ENCODE data around the gene STAT1. TPM values are rescaled to one million over a fixed set of nuclear protein-coding genes. Genes with fewer than 3 reads are reported as not detected.
A peak's percentile ranks its signal among the peaks of the same experiment; 100 is the strongest.
"Not testable (repeated sequence)": the region's sequence is repeated elsewhere in the genome, so short reads cannot be mapped to it uniquely, and the experiment has no call there.

STAT1 gene
- total RNA-seq, 2 experiments from 2014 or later: 56.6 to 57.8 TPM

DNA sequence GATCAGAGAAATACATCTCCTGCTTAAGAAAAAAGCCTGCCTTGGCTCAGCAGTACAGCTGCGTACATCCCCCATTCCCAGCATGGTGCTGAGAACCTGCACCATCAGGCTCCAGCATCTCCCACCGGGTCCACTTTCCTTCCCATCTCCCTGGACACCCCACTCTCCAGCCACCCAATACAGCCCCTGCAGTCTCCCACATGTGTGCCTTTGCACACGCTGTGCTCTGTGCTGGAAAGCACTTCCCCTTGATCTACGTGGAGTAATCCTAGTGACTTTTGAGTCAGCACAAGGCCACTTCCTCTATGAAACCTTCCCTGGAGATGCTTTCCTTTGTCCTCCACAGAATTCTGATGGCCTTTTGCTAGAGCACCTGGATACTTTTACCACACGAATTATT, 17.0 kb downstream of the STAT1 start:
- H3K27me3 Mint-ChIP-seq: no peaks in the 10 kb centered on the region
- no peaks in the 10 kb centered on the region for H3K27me3 ChIP-seq (ENCODE audit: control insufficient read depth in 1 of 2, insufficient read depth in 2 of 2, low read length in 2 of 2)
- H3K4me1 ChIP-seq (ENCODE audit: insufficient read depth, low read length): peaks cover 18% of the 10 kb centered on the region
- H3K36me3 ChIP-seq (ENCODE audit: insufficient read depth, low read length): peaks cover 98% of the 10 kb centered on the region
- DNase-seq (peak in 1 of 14 experiments; percentile 22), ATAC-seq (ENCODE audit: poor library complexity) (no peak)
- ChIA-PET CTCF (interaction anchor here (1.0 to 1.4 kb wide), 5 partner anchors 14 to 38 kb away, joined by 3 to 7 read pairs (median 3); partner anchors contain the start of gene STAT1), POLR2A (interaction anchor here (0.9 to 1.2 kb wide), 2 partner anchors 9 to 36 kb away, joined by 3 to 4 read pairs; no protein-coding TSS in a partner anchor)
- intact Hi-C loops (cut with DNase I, micrococcal nuclease): loop anchor here (1.0 to 2.0 kb wide), 2 partner anchors 33 to 34 kb away; no protein-coding TSS in a partner anchor
- H3K27ac Mint-ChIP-seq: peak overlapping the region; percentile 50
- H3K4me3 Mint-ChIP-seq: no peak overlapping the region
- no peak overlapping the region for H3K4me3 ChIP-seq (ENCODE audit: low read length)
- H3K9me3 Mint-ChIP-seq: no peaks in the 10 kb centered on the region
- H3K4me1 Mint-ChIP-seq (ENCODE audit: low read depth): peaks cover 51% of the 10 kb centered on the region
- H3K36me3 Mint-ChIP-seq (ENCODE audit: low read depth): peaks cover 98% of the 10 kb centered on the region
- TF ChIP-seq, protein P1, sequence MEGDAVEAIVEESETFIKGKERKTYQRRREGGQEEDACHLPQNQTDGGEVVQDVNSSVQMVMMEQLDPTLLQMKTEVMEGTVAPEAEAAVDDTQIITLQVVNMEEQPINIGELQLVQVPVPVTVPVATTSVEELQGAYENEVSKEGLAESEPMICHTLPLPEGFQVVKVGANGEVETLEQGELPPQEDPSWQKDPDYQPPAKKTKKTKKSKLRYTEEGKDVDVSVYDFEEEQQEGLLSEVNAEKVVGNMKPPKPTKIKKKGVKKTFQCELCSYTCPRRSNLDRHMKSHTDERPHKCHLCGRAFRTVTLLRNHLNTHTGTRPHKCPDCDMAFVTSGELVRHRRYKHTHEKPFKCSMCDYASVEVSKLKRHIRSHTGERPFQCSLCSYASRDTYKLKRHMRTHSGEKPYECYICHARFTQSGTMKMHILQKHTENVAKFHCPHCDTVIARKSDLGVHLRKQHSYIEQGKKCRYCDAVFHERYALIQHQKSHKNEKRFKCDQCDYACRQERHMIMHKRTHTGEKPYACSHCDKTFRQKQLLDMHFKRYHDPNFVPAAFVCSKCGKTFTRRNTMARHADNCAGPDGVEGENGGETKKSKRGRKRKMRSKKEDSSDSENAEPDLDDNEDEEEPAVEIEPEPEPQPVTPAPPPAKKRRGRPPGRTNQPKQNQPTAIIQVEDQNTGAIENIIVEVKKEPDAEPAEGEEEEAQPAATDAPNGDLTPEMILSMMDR (IDR thresholded peaks at IDR 0.05): no peak
- H3K27ac ChIP-seq (ENCODE audit: low read depth in 1 of 2, low read length in 2 of 2): peak overlapping the region; percentile 14 to 22
- H3K9me3 ChIP-seq (ENCODE audit: control insufficient read depth in 1 of 2, insufficient read depth in 1 of 2, low read length in 2 of 2): no peaks in the 10 kb centered on the region

DNA sequence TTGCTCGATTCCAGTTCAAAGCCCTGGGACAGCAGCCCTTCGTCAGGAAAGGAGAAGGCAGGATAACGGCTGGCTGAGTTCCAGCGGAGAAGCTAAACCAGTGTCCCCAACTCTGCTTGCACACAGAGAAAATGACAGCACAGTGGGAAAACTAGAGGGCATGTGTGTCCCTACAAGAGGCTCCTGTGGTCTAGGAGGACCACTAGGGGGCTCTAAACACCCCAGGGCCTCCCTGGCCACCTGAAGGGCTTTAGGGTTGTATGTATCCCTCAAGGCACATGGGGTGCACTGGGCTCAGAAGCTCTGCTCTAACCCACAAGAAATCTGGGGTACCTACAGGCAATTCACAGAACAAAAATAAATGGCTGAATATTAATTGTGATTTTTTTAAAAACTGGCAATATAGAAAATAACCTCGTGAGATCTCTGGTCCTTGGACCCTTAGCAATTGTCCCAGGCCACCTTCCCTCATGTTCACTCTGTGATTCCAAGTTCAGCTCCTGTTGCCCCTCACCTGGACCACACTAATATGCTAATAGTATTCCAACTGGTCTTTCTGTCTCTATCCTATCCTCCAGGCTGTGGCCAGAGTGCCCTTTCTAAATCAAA, 17.5 kb downstream of the STAT1 start:
- TF ChIP-seq, protein P1 (IDR thresholded peaks at IDR 0.05): peak; percentile 67
- Mint-ChIP-seq H3K4me1 (ENCODE audit: low read depth) (peaks cover 46% of the 10 kb centered on the region), H3K36me3 (ENCODE audit: low read depth) (peaks cover 98% of the 10 kb centered on the region), H3K27me3 (no peaks in the 10 kb centered on the region), H3K9me3 (no peaks in the 10 kb centered on the region), H3K27ac (peak overlapping the region; percentile 50), H3K4me3 (no peak overlapping the region)
- ChIA-PET CTCF (interaction anchor here (1.1 to 1.4 kb wide), 4 partner anchors 13 to 30 kb away, joined by 3 to 7 read pairs (median 4); partner anchors contain the start of gene STAT1), POLR2A (interaction anchor here (0.9 to 1.2 kb wide), 2 partner anchors 9 to 35 kb away, joined by 3 to 4 read pairs; no protein-coding TSS in a partner anchor)
- intact Hi-C loops (cut with DNase I, micrococcal nuclease): loop anchor here (1.0 to 2.0 kb wide), 2 partner anchors 34 kb away; no protein-coding TSS in a partner anchor
- Histone ChIP-seq H3K4me3 (ENCODE audit: low read length) (no peak overlapping the region), H3K4me1 (ENCODE audit: insufficient read depth, low read length) (peaks cover 18% of the 10 kb centered on the region), H3K27ac (ENCODE audit: low read depth in 1 of 2, low read length in 2 of 2) (peak overlapping the region in 1 of 2 donors; percentile 22), H3K36me3 (ENCODE audit: insufficient read depth, low read length) (peaks cover 98% of the 10 kb centered on the region), H3K27me3 (ENCODE audit: control insufficient read depth in 1 of 2, insufficient read depth in 2 of 2, low read length in 2 of 2) (no peaks in the 10 kb centered on the region), H3K9me3 (ENCODE audit: control insufficient read depth in 1 of 2, insufficient read depth in 1 of 2, low read length in 2 of 2) (no peaks in the 10 kb centered on the region)
- DNase-seq: peak in 8 of 14 experiments; percentile 19 to 76 (median 44)
- ATAC-seq (ENCODE audit: poor library complexity): peak; percentile 92

DNA sequence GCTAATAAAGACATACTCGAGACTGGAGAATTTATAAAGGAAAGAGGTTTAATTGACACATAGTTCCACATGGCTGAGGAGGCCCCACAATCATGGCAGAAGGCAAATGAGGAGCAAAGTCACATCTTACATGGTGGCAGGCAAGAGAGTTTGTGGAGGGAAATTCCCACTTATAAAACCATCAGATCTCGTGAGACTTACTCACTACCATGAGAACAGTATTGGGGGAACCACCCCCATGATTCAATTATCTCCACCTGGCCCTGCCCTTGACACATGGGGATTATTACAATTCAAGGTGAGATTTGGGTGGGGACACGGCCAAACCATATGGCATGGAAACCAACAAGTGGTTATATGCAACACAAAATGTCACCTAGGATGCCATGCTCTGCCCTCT, 18.7 kb downstream of the STAT1 start:
- Histone ChIP-seq H3K4me1 (ENCODE audit: insufficient read depth, low read length) (peaks cover 18% of the 10 kb centered on the region), H3K36me3 (ENCODE audit: insufficient read depth, low read length) (peaks cover 98% of the 10 kb centered on the region)
- H3K9me3 ChIP-seq (ENCODE audit: control insufficient read depth in 1 of 2, insufficient read depth in 1 of 2, low read length in 2 of 2); H3K27ac ChIP-seq (ENCODE audit: low read depth in 1 of 2, low read length in 2 of 2); H3K27me3 ChIP-seq (ENCODE audit: control insufficient read depth in 1 of 2, insufficient read depth in 2 of 2, low read length in 2 of 2); H3K4me3 ChIP-seq (ENCODE audit: low read length); ATAC-seq (ENCODE audit: poor library complexity); DNase-seq; H3K4me3 Mint-ChIP-seq; H3K27me3 Mint-ChIP-seq; intact Hi-C loops (cut with DNase I, micrococcal nuclease); H3K9me3 Mint-ChIP-seq: not testable (repeated sequence)
- Mint-ChIP-seq H3K27ac (peak overlapping the region; percentile 50), H3K36me3 (ENCODE audit: low read depth) (peaks cover 98% of the 10 kb centered on the region), H3K4me1 (ENCODE audit: low read depth) (peaks cover 42% of the 10 kb centered on the region)
- ChIA-PET CTCF (interaction anchor here (1.4 kb wide), 1 partner anchor 17 kb away, joined by 7 read pairs; no protein-coding TSS in a partner anchor), POLR2A (interaction anchor here (0.8 to 1.5 kb wide), 2 partner anchors 9 to 18 kb away, joined by 3 to 4 read pairs; partner anchors contain the start of gene STAT1)

Data from CD4-positive, alpha-beta T cell (primary cell).